Heart left ventricle (tissue), 13 donors: ENCODE measurements around the gene DIMT1.

Experiments
- CTCF ChIP-seq, 12 donors: fragments of 200-600 bp; sonication (generic) in 4 of 12; IDR thresholded peaks; one replicate each; pipeline versions ENCODE4 v1.5.0 to v1.8.0; 2018 to 2022; ENCODE audit warnings: antibody characterized with exemption in 12 of 12, mild to moderate bottlenecking in 5 of 12
- POLR2A ChIP-seq, 2 donors: fragments of 450-650 bp; IDR thresholded peaks; one replicate each; pipeline ENCODE4 v1.6.1; 2017; ENCODE audit warnings: antibody characterized with exemption in 2 of 2, mild to moderate bottlenecking in 2 of 2, moderate library complexity in 2 of 2
- donor health status: ischemic (EF 13 %, LVEDD 7.1; RV severe dilation, severe dysfunction).
- donor health status: DM: no; HTN: yes; CAD: no.
- donor health status: DM: no; HTN: no; CAD: no.
- donor health status: ischemic (EF 25% LVEDD 6.9; RV normal size, moderate dysfunction).
- donor health status: ischemic (EF 25% LVEDD 5.7; RV mildly dilated, moderate dysfunction).
- donor health status: ischemic (EF 35%, LVEDD 5.7; RV mildly dilated, moderate dysfunction).
- donor health status: nonischemic (EF 11% LVEDD 7.7; RV severe dilation, severe dysfunction).
- donor health status: DM: yes; HTN: yes; CAD: no.
- donor health status: PGD.
- donor health status: ischemic (EF 29% LVEDD 5.4; RV normal size, mild dysfunction).
- donor health status: nonischemic (EF 23%, LVEDD 6.1; RV moderate dilation, normal function).

GRCh38 chr5:62385816-62386400 lies 17.8 kb downstream of the DIMT1 start:
- TF ChIP-seq CTCF (IDR thresholded peaks at IDR 0.05) (no peak), POLR2A (IDR thresholded peaks at IDR 0.05) (no peak)
